GM18526 (cell line): ENCODE data around the gene NIN.

Experiments
- POLR2A ChIP-seq: IDR thresholded peaks from 3 replicates; pipeline ENCODE4 v1.6.1; 2011; ENCODE audit not compliant: insufficient read length; ENCODE audit errors: extremely low read depth

NIN gene

GRCh38 chr14:50763382-50764007 is 67.5 kb downstream of the NIN start:
- TF ChIP-seq POLR2A = no peak

DNA sequence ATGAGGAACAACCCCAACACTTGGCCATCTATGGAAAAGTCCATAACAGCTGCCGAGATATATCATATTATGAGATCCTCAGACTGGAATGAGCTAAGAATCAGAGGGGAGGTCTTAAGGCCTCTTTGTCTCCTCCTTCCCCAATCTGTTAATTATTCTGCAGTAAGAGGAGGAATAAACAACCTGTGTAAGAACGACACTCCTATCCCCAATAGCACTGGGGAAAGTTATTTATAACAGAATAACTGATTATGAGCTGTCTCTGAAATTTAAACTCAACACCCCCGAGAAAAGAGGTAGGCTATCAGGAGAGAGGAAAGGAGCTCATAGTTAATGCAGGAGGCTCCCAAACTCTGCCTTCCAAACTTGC is 68.0 kb downstream of the NIN start:
- TF ChIP-seq POLR2A = no peak

GRCh38 chr14:50762001-50762930 is 68.7 kb downstream of the NIN start:
- no peak for TF ChIP-seq POLR2A

DNA sequence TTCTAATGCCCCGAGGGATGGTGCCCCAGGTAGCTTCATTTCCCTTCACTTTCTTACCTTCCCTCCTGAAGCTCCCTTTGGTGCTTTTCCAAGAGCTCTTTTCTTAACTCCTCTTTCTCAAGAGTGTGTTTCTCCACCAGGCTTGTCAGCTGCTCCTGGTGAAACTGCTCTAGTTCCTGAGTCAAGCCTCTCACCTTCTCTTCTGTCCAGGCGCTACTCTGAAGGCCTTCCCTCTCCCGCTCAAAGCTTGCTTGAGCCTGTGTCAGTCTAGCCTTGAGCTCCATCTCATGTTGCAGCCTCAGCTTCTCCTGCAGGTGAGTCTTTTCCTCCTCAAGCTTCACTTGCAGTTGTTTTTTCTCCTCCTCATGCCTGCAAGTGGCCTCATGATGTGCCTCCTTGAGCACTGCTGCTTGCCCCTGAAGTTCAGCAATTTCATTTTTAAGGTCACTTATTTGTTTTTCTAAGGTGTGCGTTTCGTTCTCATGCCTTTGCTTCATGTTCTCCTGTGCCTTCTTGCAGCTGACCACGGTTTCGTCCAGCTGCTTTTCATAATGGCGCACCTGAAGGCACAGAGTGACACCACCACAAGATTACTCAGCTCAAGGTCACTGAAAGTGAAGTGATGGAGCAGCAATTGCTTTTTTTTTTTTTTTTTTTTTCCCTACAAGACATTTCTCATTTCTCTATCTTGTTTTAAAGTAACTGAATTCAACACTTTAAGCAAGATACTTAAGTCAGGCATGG is 71.0 kb downstream of the NIN start:
- TF ChIP-seq POLR2A = no peak

DNA sequence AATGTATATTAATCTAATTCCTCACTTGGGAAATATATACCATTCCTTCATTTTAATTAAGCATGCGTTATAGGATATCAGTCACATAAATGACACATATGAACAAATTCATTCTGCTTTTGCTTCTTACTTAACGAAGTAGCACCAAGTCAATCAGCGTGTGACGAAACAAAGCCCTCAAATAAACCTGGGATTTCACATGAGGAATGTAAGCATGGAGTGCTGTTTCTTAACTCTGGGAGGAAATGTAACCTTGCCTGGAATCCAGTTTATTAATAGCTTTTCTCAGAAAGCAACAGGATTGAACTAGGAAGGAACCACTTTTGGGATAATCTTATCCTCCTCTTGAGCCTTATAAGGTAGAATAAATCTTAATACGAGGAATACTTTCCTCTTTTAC is 72.0 kb downstream of the NIN start:
- TF ChIP-seq POLR2A = no peak

- no peak for TF ChIP-seq POLR2A
These were observed 72.7 kb downstream of the NIN start for GRCh38 chr14:50758305-50758704.

GRCh38 chr14:50757702-50758101 is 73.3 kb downstream of the NIN start:
- TF ChIP-seq POLR2A = no peak

- no peak for TF ChIP-seq POLR2A
These were observed 74.7 kb downstream of the NIN start for GRCh38 chr14:50756300-50756699.

- TF ChIP-seq POLR2A = no peak
These were observed 80.6 kb downstream of the NIN start for GRCh38 chr14:50750323-50750722.

DNA sequence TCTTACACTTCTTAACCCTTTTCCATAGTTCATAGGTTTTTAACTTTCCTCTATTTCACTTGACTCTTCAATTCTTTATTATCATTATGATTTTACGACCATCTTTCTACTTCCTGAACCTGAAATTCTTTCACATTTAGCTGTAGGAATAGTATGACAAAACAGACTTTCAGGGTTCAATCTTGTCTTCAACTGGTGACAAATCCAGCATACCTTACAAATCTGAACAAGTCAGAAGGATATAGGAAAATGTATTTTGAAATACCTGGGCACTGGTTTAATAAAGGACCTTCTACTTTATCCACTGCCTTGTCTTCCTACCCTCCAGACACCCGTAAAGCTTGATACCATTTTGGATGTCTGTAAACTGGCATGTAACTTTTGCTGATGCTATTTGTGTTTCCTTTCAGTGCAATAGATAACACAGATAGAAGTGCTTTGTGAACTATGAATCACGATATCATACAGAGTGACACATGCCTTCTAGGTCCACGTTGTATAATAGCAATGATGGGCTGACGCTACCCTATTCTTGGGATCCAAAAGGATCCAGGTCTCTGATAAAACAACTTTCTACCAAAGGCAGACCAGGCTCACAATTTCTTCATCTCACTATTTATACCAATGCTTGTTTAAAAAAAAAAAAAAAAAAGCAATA is 85.4 kb downstream of the NIN start:
- TF ChIP-seq POLR2A = no peak

DNA sequence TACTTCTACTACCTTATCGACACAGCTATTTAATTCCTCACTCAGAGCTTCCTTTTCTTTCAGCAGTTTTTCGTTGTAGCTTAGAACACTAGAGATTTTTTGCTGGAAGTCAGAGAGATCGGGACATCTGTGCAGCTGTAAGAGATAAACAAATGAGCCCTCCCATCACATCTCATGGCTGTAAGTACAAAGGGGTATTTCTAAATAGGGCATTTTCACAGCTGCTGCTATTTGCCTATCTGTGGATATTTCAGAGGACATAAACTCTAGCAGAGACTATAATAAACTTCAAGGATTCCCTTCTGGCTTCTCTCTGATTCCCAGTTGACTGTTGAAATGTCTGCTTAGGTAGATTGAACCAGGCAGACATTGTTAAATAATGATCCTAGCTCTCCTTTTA is 86.7 kb downstream of the NIN start:
- TF ChIP-seq POLR2A = no peak

DNA sequence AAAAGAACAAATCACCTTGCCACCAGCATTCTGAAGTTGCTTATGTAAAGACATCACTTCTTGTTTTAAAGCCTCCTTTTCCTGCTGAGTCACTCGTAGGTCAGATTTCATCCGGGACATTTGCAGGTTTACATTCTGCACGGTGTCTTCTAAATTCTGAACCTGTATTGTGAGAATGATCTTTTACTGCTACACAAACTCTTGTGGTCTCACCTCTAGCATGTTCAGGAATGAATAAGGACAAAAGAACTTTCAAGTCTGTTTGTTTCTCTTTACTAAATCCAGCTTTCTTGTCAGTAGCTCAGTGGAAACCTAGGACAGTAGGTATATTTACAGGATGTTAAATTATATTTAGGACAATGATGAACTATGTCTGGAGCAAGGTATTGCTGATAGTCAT is 89.4 kb downstream of the NIN start:
- no peak for TF ChIP-seq POLR2A

- TF ChIP-seq POLR2A = no peak
These were observed 90.1 kb downstream of the NIN start for GRCh38 chr14:50740856-50741255.

GRCh38 chr14:50739186-50739585 is 91.8 kb downstream of the NIN start:
- TF ChIP-seq POLR2A = no peak

- no peak for TF ChIP-seq POLR2A
These were observed 94.0 kb downstream of the NIN start for GRCh38 chr14:50736932-50737419.

DNA sequence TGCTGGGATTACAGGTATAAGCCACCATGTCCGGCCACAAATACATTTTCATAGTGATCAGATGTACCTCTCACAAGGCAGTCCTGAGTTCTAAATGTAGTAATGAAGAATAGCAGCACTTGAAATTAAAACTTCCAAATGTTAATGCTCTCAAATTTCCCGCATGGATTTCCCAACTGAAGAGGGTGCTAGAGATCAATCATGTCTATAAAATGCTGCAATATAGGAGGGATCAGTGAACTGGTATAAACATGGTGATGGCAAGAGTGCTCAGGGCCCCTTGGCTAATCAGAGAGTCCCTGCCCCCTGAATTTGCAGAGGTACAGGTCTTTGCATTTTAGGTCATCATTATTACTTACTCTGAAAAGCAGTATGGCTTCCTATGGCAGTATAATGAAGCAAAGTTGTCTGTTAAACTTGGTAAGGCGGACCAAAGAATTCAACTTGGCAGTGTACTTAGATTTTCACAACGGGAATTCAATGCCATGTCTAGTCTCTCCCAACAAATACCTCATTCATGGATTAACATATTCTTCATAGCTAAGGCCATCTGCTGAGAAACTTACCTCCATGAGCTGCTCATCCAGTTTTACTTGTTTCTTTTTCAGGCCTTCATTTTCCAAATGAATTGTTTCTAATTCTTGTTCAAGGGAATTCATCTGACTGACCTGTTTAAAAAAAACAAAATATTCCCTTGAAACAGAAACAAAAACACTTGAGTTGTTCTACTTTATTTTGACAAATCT is 95.8 kb downstream of the NIN start:
- no peak for TF ChIP-seq POLR2A
